Common myeloid progenitor, CD34-positive (primary cell): Measurements from ENCODE around the gene AGBL1.

Experiments
- CTCF ChIA-PET: fragments of 350-600 bp; sonication (Branson Sonifier 250); formaldehyde crosslinking; loops from one replicate; lab custom pipeline; 2021; ENCODE audit warnings: antibody characterized with exemption; lab: Charles Lee
- POLR2A ChIA-PET: fragments of 350-600 bp; sonication (Branson Sonifier 250); formaldehyde crosslinking; loops from one replicate; lab custom pipeline; 2021; ENCODE audit warnings: antibody characterized with exemption; lab: Charles Lee
- DNase-seq, 3 donors: peaks; one replicate each; pipeline versions ENCODE4 v3.0.0 to v3.0.0-alpha.2; 2013
- H3K27ac ChIP-seq, 2 experiments: 1 replicate in 1 of 2; 2 replicates in 1 of 2; pipeline ENCODE4 v1.7.0; 2013; ENCODE audit warnings: inconsistent platforms in 2 of 2, low read length in 2 of 2, mild to moderate bottlenecking in 2 of 2, low read depth in 1 of 2, moderate library complexity in 1 of 2; ENCODE audit not compliant: severe bottlenecking in 2 of 2, insufficient read depth in 1 of 2, poor library complexity in 1 of 2
- H3K27me3 ChIP-seq, 5 experiments: replicated peaks in 2 of 5; 1 replicate in 3 of 5; 2 replicates in 2 of 5; pipeline versions ENCODE4 v1.6.1 to v1.7.0; 2013; ENCODE audit warnings: low read length in 4 of 5, mild to moderate bottlenecking in 2 of 5, moderate library complexity in 2 of 5, inconsistent platforms in 1 of 5; ENCODE audit not compliant: insufficient read depth in 5 of 5, control insufficient read depth in 4 of 5
- H3K36me3 ChIP-seq, 4 experiments: 1 replicate in 2 of 4; 2 replicates in 2 of 4; pipeline versions ENCODE4 v1.6.1 to v1.7.0; 2013; ENCODE audit warnings: low read length in 3 of 4, control low read depth in 1 of 4, mild to moderate bottlenecking in 1 of 4; ENCODE audit not compliant: control insufficient read depth in 4 of 4, insufficient read depth in 4 of 4
- H3K4me1 ChIP-seq, 4 experiments: 1 replicate in 3 of 4; 2 replicates in 1 of 4; pipeline versions ENCODE4 v1.6.1 to v1.7.1; 2013; ENCODE audit warnings: low read length in 3 of 4, mild to moderate bottlenecking in 3 of 4, control low read depth in 1 of 4, inconsistent platforms in 1 of 4, moderate library complexity in 1 of 4; ENCODE audit not compliant: control insufficient read depth in 4 of 4, insufficient read depth in 4 of 4; ENCODE audit errors: control extremely low read depth in 1 of 4
- H3K4me3 ChIP-seq, 7 experiments: 1 replicate in 4 of 7; 2 replicates in 3 of 7; pipeline versions ENCODE4 v1.5.1 to v1.7.0; 2013; ENCODE audit warnings: mild to moderate bottlenecking in 7 of 7, low read length in 6 of 7, moderate library complexity in 6 of 7, inconsistent platforms in 2 of 7, low read depth in 2 of 7, control low read depth in 1 of 7; ENCODE audit not compliant: insufficient read depth in 4 of 7, control insufficient read depth in 1 of 7; ENCODE audit errors: extremely low read depth in 1 of 7
- H3K9me3 ChIP-seq, 5 experiments: 1 replicate in 4 of 5; 2 replicates in 1 of 5; pipeline versions ENCODE4 v1.6.1 to v1.7.1; 2013; ENCODE audit warnings: low read length in 4 of 5, mild to moderate bottlenecking in 2 of 5, inconsistent platforms in 1 of 5, low read depth in 1 of 5, moderate library complexity in 1 of 5; ENCODE audit not compliant: control insufficient read depth in 4 of 5, insufficient read depth in 2 of 5; ENCODE audit errors: control extremely low read depth in 1 of 5
- WGBS: methylation state at CpG from one replicate; pipeline ENCODE4 v1.1.5; 2013; ENCODE audit not compliant: insufficient coverage; 5-methylcytosine and 5-hydroxymethylcytosine counted together

Gene AGBL1

GRCh38 chr15:86706813-86707212 is 627.1 kb downstream of the AGBL1 start:
- H3K27ac ChIP-seq, result no peak overlapping the region

GRCh38 chr15:86711476-86711875 is 631.8 kb downstream of the AGBL1 start:
- Histone ChIP-seq H3K4me1 (no peaks in the 10 kb centered on the region), H3K36me3 (no peaks in the 10 kb centered on the region), H3K27me3 (no peaks in the 10 kb centered on the region), H3K9me3 (no peaks in the 10 kb centered on the region), H3K4me3 (no peak overlapping the region), H3K27ac (no peak overlapping the region)
- 100% methylated on average over 1 of the region's 1 CpG for WGBS
- DNase-seq, result no peak
- POLR2A ChIA-PET, result no interaction called here
- CTCF ChIA-PET, result no interaction called here

More at GRCh38 chr15:86706813-86707212, 627.1 kb downstream of the AGBL1 start:
- Histone ChIP-seq H3K36me3 (no peaks in the 10 kb centered on the region), H3K4me1 (no peaks in the 10 kb centered on the region), H3K9me3 (no peaks in the 10 kb centered on the region), H3K4me3 (no peak overlapping the region), H3K27me3 (no peaks in the 10 kb centered on the region)
- DNase-seq, result no peak
- ChIA-PET CTCF (no interaction called here), POLR2A (no interaction called here)
- WGBS, result no CpG with 5 or more reads among the region's 1 CpG

GRCh38 chr15:86714241-86714640 is 634.6 kb downstream of the AGBL1 start:
- Histone ChIP-seq H3K36me3 (no peaks in the 10 kb centered on the region), H3K27me3 (no peaks in the 10 kb centered on the region), H3K27ac (no peak overlapping the region), H3K4me1 (no peaks in the 10 kb centered on the region), H3K9me3 (no peaks in the 10 kb centered on the region), H3K4me3 (no peak overlapping the region)
- ChIA-PET CTCF (no interaction called here), POLR2A (no interaction called here)
- no peak for DNase-seq
- WGBS, result no CpG with 5 or more reads among the region's 1 CpG

GRCh38 chr15:86725628-86726027 is 646.0 kb downstream of the AGBL1 start:
- H3K4me3 ChIP-seq, result no peak overlapping the region
- H3K36me3 ChIP-seq, result no peaks in the 10 kb centered on the region
- POLR2A ChIA-PET, result no interaction called here
- CTCF ChIA-PET, result no interaction called here
- H3K27me3 ChIP-seq, result no peaks in the 10 kb centered on the region
- no peaks in the 10 kb centered on the region for H3K4me1 ChIP-seq
- DNase-seq, result no peak
- H3K9me3 ChIP-seq, result no peaks in the 10 kb centered on the region
- no peak overlapping the region for H3K27ac ChIP-seq

- Histone ChIP-seq H3K27ac (no peak overlapping the region), H3K27me3 (peaks cover 0 to 2% (median 0%) of the 10 kb centered on the region in 5 experiments), H3K4me1 (no peaks in the 10 kb centered on the region), H3K4me3 (no peak overlapping the region), H3K36me3 (no peaks in the 10 kb centered on the region), H3K9me3 (peaks cover 0 to 1% (median 0%) of the 10 kb centered on the region in 5 experiments)
- POLR2A ChIA-PET, result no interaction called here
- no peak for DNase-seq
- 80% methylated on average over 3 of the region's 5 CpGs for WGBS
- CTCF ChIA-PET, result no interaction called here
Measured at GRCh38 chr15:86735247-86736040, 655.8 kb downstream of the AGBL1 start.

GRCh38 chr15:86741917-86742316 is 662.2 kb downstream of the AGBL1 start:
- H3K9me3 ChIP-seq, result no peaks in the 10 kb centered on the region
- ChIA-PET CTCF (interaction anchor here (1.9 kb wide), 1 partner anchor 118 kb away, joined by 10 read pairs; no protein-coding TSS in a partner anchor), POLR2A (no interaction called here)
- H3K27me3 ChIP-seq, result peaks cover 0 to 4% (median 0%) of the 10 kb centered on the region in 5 experiments
- no peak overlapping the region for H3K27ac ChIP-seq
- H3K4me3 ChIP-seq, result no peak overlapping the region
- 63% methylated on average over 2 of the region's 4 CpGs for WGBS
- no peak for DNase-seq
- no peaks in the 10 kb centered on the region for H3K36me3 ChIP-seq
- H3K4me1 ChIP-seq, result no peaks in the 10 kb centered on the region

- Histone ChIP-seq H3K9me3 (no peaks in the 10 kb centered on the region), H3K4me3 (no peak overlapping the region), H3K4me1 (no peaks in the 10 kb centered on the region), H3K27me3 (peaks cover 0 to 4% (median 0%) of the 10 kb centered on the region in 5 experiments), H3K27ac (no peak overlapping the region), H3K36me3 (no peaks in the 10 kb centered on the region)
- ChIA-PET CTCF (interaction anchor here (0.8 to 2.0 kb wide), 7 partner anchors 10 to 878 kb away, joined by 3 to 10 read pairs (median 5); no protein-coding TSS in a partner anchor), POLR2A (no interaction called here)
- 29% methylated on average over 1 of the region's 6 CpGs for WGBS
- peak; percentile 23 to 47 (median 41) for DNase-seq
Measured at GRCh38 chr15:86743283-86743903, 663.7 kb downstream of the AGBL1 start.
